ENCODE measurements around the gene IFFO2.
A peak's percentile ranks its signal among the peaks of the same experiment; 100 is the strongest.

The IFFO2 gene

DNA sequence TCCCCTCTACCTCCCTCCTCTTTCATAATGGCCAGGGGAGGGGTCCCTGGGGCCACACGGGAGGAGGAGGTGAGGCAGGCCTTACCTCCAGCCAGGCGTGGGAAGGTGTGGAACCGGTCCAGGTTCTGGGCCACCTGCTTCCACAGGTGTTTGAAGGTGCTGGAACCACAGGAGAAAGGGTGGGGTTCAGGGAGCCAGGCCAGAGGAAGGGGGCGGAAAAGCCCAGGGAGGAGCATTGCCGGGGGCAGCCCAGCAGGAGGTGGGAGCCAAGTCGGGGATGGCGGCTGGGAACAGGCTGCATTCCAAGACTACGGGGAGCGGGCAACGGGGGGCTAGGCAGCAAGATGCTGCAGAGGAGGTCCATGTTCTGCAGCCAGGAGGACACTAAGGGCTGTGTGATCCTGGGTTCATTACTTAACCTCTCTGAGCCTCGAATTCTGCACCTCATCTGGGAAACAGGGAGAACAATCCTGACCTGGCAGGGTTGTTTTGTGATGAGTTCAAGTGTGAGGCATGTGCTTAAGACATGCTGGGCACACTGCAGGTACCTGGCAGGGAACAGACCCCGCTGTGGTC is 77.2 kb downstream of the IFFO2 start:
- no peak overlapping the region for H3K27ac ChIP-seq
- TF ChIP-seq, protein P1, sequence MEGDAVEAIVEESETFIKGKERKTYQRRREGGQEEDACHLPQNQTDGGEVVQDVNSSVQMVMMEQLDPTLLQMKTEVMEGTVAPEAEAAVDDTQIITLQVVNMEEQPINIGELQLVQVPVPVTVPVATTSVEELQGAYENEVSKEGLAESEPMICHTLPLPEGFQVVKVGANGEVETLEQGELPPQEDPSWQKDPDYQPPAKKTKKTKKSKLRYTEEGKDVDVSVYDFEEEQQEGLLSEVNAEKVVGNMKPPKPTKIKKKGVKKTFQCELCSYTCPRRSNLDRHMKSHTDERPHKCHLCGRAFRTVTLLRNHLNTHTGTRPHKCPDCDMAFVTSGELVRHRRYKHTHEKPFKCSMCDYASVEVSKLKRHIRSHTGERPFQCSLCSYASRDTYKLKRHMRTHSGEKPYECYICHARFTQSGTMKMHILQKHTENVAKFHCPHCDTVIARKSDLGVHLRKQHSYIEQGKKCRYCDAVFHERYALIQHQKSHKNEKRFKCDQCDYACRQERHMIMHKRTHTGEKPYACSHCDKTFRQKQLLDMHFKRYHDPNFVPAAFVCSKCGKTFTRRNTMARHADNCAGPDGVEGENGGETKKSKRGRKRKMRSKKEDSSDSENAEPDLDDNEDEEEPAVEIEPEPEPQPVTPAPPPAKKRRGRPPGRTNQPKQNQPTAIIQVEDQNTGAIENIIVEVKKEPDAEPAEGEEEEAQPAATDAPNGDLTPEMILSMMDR (IDR thresholded peaks at IDR 0.05) = no peak
- TF ChIP-seq ZFX (IDR thresholded peaks at IDR 0.05; ENCODE audit: borderline replicate concordance) = no peak

DNA sequence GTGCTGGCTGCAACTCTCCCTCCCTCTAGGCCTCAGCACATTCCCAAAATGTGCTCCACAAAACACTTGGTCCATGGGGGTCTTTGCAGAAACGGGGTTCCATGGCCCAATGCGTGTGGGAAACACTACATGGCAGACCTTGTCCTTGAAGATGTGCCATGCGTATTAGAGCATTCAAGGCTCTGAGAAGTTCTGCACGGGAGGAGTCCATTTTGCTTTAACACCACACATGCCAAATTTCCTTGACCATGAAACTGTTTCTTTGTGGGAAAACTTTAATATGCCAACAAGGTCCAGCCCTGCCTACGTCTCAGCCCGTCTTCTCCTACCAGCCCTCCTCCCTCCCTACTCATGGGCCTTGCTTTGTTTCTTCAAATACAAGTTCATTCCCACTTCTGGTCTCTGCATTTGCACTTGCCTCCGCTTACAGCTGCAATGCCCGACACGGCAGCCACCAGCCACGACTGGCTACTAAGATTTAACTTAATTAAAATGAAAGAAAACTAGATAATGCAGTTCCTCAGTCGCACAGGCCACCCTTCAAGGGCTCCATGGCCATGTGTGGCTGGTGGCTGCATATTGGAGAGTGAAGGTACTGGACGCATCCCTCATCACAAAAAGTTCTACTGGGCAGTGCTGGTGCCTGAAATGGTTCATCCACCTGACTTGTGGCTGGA is 77.8 kb downstream of the IFFO2 start:
- H3K27ac ChIP-seq = no peak overlapping the region
- TF ChIP-seq ZFX (IDR thresholded peaks at IDR 0.05; ENCODE audit: borderline replicate concordance) = no peak
- TF ChIP-seq, protein P1 (IDR thresholded peaks at IDR 0.05) = no peak

DNA sequence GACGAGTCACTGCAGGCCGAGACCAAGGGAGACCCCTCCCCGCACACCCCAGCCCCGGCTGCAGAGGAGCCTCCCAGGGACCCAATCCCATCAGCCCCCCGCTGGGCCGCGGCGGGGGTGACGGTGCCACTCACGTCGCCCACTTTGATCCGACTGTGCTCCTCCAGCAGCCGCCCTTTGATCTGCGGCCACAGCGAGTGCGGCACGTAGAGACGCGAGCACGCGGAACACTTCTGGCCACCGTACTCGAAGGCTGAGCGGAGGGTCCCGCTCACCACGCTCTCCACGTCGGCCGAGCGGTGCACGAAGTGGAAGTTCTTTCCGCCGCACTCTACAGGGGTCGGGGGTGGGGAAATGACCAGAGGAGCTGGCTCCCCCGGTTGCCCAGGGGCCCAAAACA is 79.2 kb downstream of the IFFO2 start:
- TF ChIP-seq, protein P1 (IDR thresholded peaks at IDR 0.05) = no peak
- TF ChIP-seq ZFX (IDR thresholded peaks at IDR 0.05; ENCODE audit: borderline replicate concordance) = no peak

DNA sequence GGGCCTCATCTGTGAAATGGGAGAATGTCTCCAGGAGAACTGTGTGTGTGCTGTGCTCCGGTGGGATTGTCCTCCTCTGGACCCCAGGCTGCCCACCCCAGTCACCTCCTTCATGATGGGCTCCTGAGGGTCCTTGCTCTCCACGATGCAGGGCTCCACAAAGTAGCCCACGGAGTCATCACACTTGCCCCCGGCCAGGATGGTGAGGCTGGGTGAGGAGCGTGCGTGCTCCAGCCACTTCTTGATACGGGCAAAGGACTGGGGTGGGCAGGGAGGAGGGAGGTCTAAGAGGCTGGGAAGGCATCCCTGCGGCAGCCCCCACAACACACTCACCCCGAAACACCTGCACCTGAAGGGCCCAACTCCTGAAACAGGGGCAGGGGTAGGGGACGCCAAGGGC is 80.3 kb downstream of the IFFO2 start:
- no peak overlapping the region for H3K27ac ChIP-seq
- TF ChIP-seq, protein P1 (IDR thresholded peaks at IDR 0.05) = no peak
- no peak for TF ChIP-seq ZFX (IDR thresholded peaks at IDR 0.05; ENCODE audit: borderline replicate concordance)

More for the DNA sequence above, 79.2 kb downstream of the IFFO2 start:
- no peak overlapping the region for H3K27ac ChIP-seq

DNA sequence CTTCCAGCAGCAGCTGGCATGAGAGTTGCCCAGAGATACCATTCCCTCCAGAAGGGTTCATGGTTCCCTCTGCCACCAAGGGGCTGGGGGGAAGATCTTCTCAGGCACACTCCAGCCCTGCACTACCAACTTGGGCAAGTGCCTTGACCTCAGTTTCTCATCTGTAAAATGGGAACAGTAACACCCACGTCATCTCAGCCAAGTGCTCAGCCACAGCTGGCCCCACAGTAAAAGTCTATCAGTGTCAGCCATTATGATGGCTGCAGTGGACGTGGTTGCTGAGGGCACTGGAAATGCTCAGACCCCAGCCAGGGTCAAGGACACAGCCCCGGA is 80.7 kb downstream of the IFFO2 start:
- H3K27ac ChIP-seq = no peak overlapping the region
- TF ChIP-seq, protein P1 (IDR thresholded peaks at IDR 0.05) = no peak
- TF ChIP-seq ZFX (IDR thresholded peaks at IDR 0.05; ENCODE audit: borderline replicate concordance) = no peak

DNA sequence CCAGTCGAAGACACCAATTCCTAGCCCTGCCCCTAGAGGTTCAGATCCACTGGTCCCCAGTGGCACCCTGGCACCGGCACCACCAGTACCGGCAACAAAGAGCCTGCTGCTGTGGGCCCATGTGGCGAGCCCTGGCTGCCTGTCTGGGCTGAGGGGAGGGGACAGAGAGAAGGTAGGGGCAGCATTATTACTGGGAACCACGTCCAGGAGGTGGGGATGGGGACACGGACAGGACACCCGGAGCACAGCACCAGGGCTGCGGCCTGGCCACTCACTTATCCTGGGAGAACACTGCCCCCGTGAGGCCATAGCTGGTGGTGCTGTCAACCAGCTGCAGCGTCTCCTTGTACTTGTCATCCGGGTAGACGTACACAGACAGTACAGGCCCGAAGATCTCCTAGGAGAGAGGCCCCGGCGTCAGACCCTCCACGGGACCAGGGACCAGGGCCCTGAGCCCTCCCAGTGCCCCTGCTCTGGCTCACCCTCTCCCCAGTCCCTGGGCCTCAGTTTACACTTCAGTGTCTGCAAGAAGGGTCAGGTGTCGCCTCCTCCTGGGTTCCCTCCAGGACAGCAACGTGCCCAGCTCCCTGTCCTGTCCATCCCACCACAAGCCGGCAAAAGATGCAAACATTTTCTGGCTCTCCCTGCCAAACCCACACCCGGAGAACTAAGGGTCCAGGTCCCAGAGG is 81.2 kb downstream of the IFFO2 start:
- H3K27ac ChIP-seq = no peak overlapping the region
- TF ChIP-seq, protein P1 (IDR thresholded peaks at IDR 0.05) = peak; percentile 88
- TF ChIP-seq ZFX (IDR thresholded peaks at IDR 0.05; ENCODE audit: borderline replicate concordance) = no peak

DNA sequence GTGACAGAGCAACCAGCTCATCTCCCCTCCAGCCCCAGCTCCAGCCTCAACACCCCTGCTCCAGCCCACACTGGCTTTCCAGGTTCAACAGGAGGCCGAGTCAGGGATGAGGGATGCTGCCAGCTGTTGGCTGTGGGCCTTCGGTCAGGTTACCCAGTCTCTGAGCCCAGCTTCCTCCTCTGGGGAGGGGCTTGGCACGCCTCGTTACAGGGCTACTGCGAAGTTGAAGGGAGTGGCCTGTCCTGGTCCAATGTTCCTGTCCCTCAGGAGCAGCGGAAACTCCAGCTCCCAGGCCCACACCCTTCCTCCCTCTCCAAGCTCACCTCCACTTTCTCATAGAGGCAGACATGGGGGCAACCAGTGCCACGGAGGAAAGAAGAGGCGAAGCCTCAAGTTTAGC is 81.9 kb downstream of the IFFO2 start:
- TF ChIP-seq, protein P1 (IDR thresholded peaks at IDR 0.05) = no peak
- TF ChIP-seq ZFX (IDR thresholded peaks at IDR 0.05; ENCODE audit: borderline replicate concordance) = no peak
- no peak overlapping the region for H3K27ac ChIP-seq

All from 22Rv1 (cell line).